HFFc6 (cell line): ENCODE data around the gene CD300LG. TPM values are rescaled to one million over a fixed set of nuclear protein-coding genes. Genes with fewer than 3 reads are reported as not detected.

Experiments
- DNase-seq: peaks from one replicate; pipeline ENCODE4 v3.0.0-alpha.2; 2018
- H3K27ac Mint-ChIP-seq: 2 replicates; pipeline ENCODE4 v1.8.0; 2020; ENCODE audit warnings: mild to moderate bottlenecking, mixed read lengths
- H3K27me3 Mint-ChIP-seq: 2 replicates; pipeline ENCODE4 v1.8.0; 2021; ENCODE audit warnings: mild to moderate bottlenecking, moderate library complexity, mixed read lengths; ENCODE audit not compliant: insufficient read depth
- H3K36me3 Mint-ChIP-seq: 2 replicates; pipeline ENCODE4 v1.8.0; 2021; ENCODE audit warnings: low read depth, mixed read lengths
- H3K4me1 Mint-ChIP-seq: 2 replicates; pipeline ENCODE4 v1.8.0; 2020; ENCODE audit warnings: low read depth, mixed read lengths
- H3K4me3 Mint-ChIP-seq: 2 replicates; pipeline ENCODE4 v1.8.0; 2020; ENCODE audit warnings: mild to moderate bottlenecking, moderate library complexity, mixed read lengths
- H3K9me3 Mint-ChIP-seq: 2 replicates; pipeline ENCODE4 v1.8.0; 2020; ENCODE audit warnings: mild to moderate bottlenecking, mixed read lengths
- CTCF ChIP-seq: fragments of 200-600 bp; sonication (generic); IDR thresholded peaks from 2 replicates; pipeline ENCODE4 v1.5.0; 2021; ENCODE audit warnings: antibody characterized with exemption, mild to moderate bottlenecking
- total RNA-seq, 6 experiments: library from RNA; stranded (reverse); fragmentation: NEBNext Ultra II Directional; extraction: Animal tissue kit (Norgen Biotek cat#: 25700); gene quantifications; 2 replicates in 1 of 6; 3 replicates in 5 of 6; pipeline ENCODE4 v1.2.3, GENCODE V29; 2021

The CD300LG gene
- total RNA-seq, 6 experiments from 2014 or later, result not detected

DNA sequence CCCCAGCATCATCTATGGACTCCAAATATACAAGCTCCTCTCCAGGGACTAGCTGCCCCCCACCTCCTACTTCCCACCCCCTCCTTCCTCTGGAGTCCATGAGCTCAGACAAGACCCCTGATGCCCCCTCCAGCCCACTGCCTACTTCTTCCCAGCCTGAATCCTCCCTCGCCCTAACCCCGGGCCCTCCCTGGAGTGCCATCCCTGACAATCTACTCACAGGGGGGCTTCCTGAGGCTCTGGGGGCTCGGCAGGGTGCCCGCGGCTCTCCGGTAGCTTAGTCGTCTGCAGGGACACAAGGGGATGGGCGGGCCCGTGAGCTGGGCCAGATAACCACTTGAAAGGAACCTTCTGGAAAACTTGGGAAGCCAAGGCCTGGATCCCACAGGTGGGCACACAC lies 29.1 kb upstream of the CD300LG start:
- TF ChIP-seq CTCF, result no peak
- Mint-ChIP-seq H3K4me3 (no peak overlapping the region), H3K27me3 (peaks cover 2% of the 10 kb centered on the region; the same call in 1 of the 2 replicates), H3K4me1 (peaks cover 13% of the 10 kb centered on the region), H3K36me3 (peaks cover 27% of the 10 kb centered on the region), H3K9me3 (no peaks in the 10 kb centered on the region), H3K27ac (no peak overlapping the region)
- no peak for DNase-seq

DNA sequence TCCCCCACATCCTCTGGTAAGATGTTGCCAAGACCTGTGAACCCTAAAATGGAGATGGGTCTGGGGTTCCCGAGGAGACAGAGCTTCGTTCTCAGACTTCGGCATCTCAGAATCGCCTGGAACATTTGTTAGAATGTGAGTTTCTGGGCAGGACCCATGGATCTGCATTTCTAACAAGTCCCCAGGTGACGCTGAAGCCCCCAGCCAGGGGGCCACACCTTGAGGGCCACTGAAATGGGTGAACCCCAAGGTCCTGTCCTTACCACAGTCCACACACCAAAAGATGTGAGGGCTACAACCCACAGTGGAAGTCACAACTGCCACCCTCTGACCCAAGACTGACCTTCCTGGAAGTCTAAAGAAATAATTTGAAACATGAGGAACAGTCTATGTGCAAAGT lies 28.0 kb upstream of the CD300LG start:
- no peak for DNase-seq
- H3K4me3 Mint-ChIP-seq, result no peak overlapping the region
- peaks cover 32% of the 10 kb centered on the region for H3K36me3 Mint-ChIP-seq
- no peaks in the 10 kb centered on the region for H3K9me3 Mint-ChIP-seq
- H3K27ac Mint-ChIP-seq, result no peak overlapping the region
- peaks cover 2% of the 10 kb centered on the region; the same call in 1 of the 2 replicates for H3K27me3 Mint-ChIP-seq
- TF ChIP-seq CTCF, result no peak
- peaks cover 23% of the 10 kb centered on the region for H3K4me1 Mint-ChIP-seq

DNA sequence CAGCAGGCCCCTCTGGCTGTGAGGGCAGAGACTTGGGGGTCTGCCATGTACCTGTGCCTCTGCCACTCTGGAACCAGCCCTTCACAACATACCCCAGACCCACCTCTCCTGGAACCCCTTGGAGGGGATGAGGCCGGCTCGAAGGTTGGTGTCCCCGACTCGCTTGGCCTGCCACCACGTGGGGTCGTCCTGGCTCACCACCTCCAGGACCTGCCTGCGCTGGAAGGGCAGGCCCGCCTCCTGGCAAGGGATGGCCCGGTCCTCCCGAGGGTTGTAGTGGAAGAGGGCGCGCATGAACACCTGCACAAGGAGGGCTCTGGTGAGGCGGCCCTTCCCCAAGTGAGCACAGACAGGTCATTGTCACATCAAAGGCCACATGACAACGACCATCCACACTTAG lies 26.2 kb upstream of the CD300LG start:
- H3K27ac Mint-ChIP-seq, result no peak overlapping the region
- no peak for TF ChIP-seq CTCF
- no peak for DNase-seq
- H3K4me1 Mint-ChIP-seq, result peaks cover 12% of the 10 kb centered on the region
- H3K36me3 Mint-ChIP-seq, result peaks cover 27% of the 10 kb centered on the region
- no peak overlapping the region for H3K4me3 Mint-ChIP-seq
- H3K27me3 Mint-ChIP-seq, result peaks cover 2% of the 10 kb centered on the region; the same call in 1 of the 2 replicates
- no peaks in the 10 kb centered on the region for H3K9me3 Mint-ChIP-seq

DNA sequence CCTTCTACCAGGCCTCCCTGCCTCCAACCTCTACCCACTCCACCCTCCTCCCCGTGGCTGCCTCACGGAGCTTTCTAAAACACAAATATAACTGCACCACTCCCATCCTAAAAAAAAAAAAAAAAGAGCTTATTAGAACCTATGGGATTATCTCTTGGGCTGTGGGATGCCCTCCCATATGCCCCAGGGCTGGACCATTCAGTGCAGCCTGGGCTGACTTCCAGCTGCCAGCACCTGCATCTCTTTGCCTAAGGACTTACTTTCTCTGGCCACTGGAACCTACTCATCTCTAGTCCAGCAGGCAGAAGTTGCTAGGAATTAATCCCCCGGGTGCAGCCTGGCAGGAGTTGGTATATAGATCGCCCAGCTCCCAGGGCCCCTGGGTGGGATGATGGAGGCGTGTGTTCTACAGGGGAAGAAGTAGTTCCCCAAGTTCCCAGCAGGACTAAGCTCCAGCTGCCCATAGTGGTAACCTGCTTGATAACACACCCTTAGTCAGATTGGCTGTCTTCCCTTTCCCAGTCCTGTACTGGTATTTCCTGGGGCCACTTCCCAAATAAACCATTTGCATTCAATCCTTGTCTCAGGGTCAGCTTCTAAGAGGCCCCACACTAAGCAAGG lies 24.3 kb upstream of the CD300LG start:
- H3K27me3 Mint-ChIP-seq, result peaks cover 2% of the 10 kb centered on the region; the same call in 1 of the 2 replicates
- no peak for TF ChIP-seq CTCF
- no peak overlapping the region for H3K4me3 Mint-ChIP-seq
- no peak for DNase-seq
- H3K36me3 Mint-ChIP-seq, result peaks cover 25% of the 10 kb centered on the region
- peak overlapping the region; percentile 6; the same call in 1 of the 2 replicates for H3K27ac Mint-ChIP-seq
- peaks cover 12% of the 10 kb centered on the region for H3K4me1 Mint-ChIP-seq
- no peaks in the 10 kb centered on the region for H3K9me3 Mint-ChIP-seq

GRCh38 chr17:43823350-43824084 lies 23.5 kb upstream of the CD300LG start:
- H3K4me3 Mint-ChIP-seq, result no peak overlapping the region
- peak overlapping the region; percentile 6; the same call in 1 of the 2 replicates for H3K27ac Mint-ChIP-seq
- peaks cover 12% of the 10 kb centered on the region for H3K4me1 Mint-ChIP-seq
- TF ChIP-seq CTCF, result no peak
- no peaks in the 10 kb centered on the region for H3K9me3 Mint-ChIP-seq
- H3K36me3 Mint-ChIP-seq, result peaks cover 28% of the 10 kb centered on the region
- H3K27me3 Mint-ChIP-seq, result peaks cover 2% of the 10 kb centered on the region; the same call in 1 of the 2 replicates
- no peak for DNase-seq
